ENCODE measurements around the gene KIRREL3.

The KIRREL3 gene

GRCh38 chr11:126468102-126468521, 532.5 kb downstream of the KIRREL3 start:
- no peak overlapping the region for H3K4me3 ChIP-seq (ENCODE audit: low read length)
- DNase-seq (ENCODE audit: low read depth) = no peak
- no peak for TF ChIP-seq CTCF (IDR thresholded peaks at IDR 0.05; ENCODE audit: insufficient read depth, low read depth, low read length, missing control alignments)

GRCh38 chr11:126467471-126467870, 533.1 kb downstream of the KIRREL3 start:
- no peak overlapping the region for H3K4me3 ChIP-seq (ENCODE audit: low read length)
- DNase-seq (ENCODE audit: low read depth) = no peak
- no peak for TF ChIP-seq CTCF (IDR thresholded peaks at IDR 0.05; ENCODE audit: insufficient read depth, low read depth, low read length, missing control alignments)

GRCh38 chr11:126467046-126467370, 533.6 kb downstream of the KIRREL3 start:
- no peak overlapping the region for H3K4me3 ChIP-seq (ENCODE audit: low read length)
- TF ChIP-seq CTCF (IDR thresholded peaks at IDR 0.05; ENCODE audit: insufficient read depth, low read depth, low read length, missing control alignments) = no peak
- DNase-seq (ENCODE audit: low read depth) = no peak

- no peak for TF ChIP-seq CTCF (IDR thresholded peaks at IDR 0.05; ENCODE audit: insufficient read depth, low read depth, low read length, missing control alignments)
- DNase-seq (ENCODE audit: low read depth) = no peak
- H3K4me3 ChIP-seq (ENCODE audit: low read length) = no peak overlapping the region
Measured at GRCh38 chr11:126466236-126467045, 534.1 kb downstream of the KIRREL3 start.

- DNase-seq (ENCODE audit: low read depth) = no peak
- no peak overlapping the region for H3K4me3 ChIP-seq (ENCODE audit: low read length)
- TF ChIP-seq CTCF (IDR thresholded peaks at IDR 0.05; ENCODE audit: insufficient read depth, low read depth, low read length, missing control alignments) = no peak
Measured at GRCh38 chr11:126465573-126466188, 534.9 kb downstream of the KIRREL3 start.

- no peak overlapping the region for H3K4me3 ChIP-seq (ENCODE audit: low read length)
- no peak for TF ChIP-seq CTCF (IDR thresholded peaks at IDR 0.05; ENCODE audit: insufficient read depth, low read depth, low read length, missing control alignments)
- DNase-seq (ENCODE audit: low read depth) = no peak
Measured at GRCh38 chr11:126464796-126465195, 535.8 kb downstream of the KIRREL3 start.

All from epithelial cell of esophagus (primary cell).